Kidney epithelial cell (primary cell): Measurements from ENCODE around the gene MYPN. TPM values are rescaled to one million over a fixed set of nuclear protein-coding genes. Genes with fewer than 3 reads are reported as not detected.
A peak's percentile ranks its signal among the peaks of the same experiment; 100 is the strongest.

ENCODE experiments used
- DNase-seq: peaks from one replicate; pipeline ENCODE4 v3.0.0-alpha.2; 2010; ENCODE audit warnings: low read depth
- H3K27me3 ChIP-seq: 2 replicates; pipeline ENCODE4 v1.6.0; 2011; ENCODE audit warnings: low read length; ENCODE audit not compliant: control insufficient read depth, insufficient read depth
- H3K36me3 ChIP-seq: 2 replicates; pipeline ENCODE4 v1.5.1; 2011; ENCODE audit warnings: low read length; ENCODE audit not compliant: control insufficient read depth, insufficient read depth
- H3K4me3 ChIP-seq: 2 replicates; pipeline ENCODE4 v1.5.1; 2011; ENCODE audit warnings: low read depth, mild to moderate bottlenecking, control low read depth, low read length
- CTCF ChIP-seq: IDR thresholded peaks from 2 replicates; pipeline ENCODE4 v1.5.1; 2011; ENCODE audit warnings: mild to moderate bottlenecking, moderate library complexity, low read length, control low read depth, inconsistent platforms; ENCODE audit not compliant: insufficient read depth, poor library complexity, severe bottlenecking
- total RNA-seq: library from RNA; depleted of rRNA; stranded (reverse); fragments of >200 nt; gene quantifications from 2 replicates; pipeline ENCODE4 v1.2.3, GENCODE V29; 2015

The MYPN gene
- total RNA-seq, 1 donor from 2014 or later = 0.04 TPM

- Histone ChIP-seq H3K27me3 (no peaks in the 10 kb centered on the region), H3K36me3 (no peaks in the 10 kb centered on the region), H3K4me3 (no peak overlapping the region)
- TF ChIP-seq CTCF = no peak
- DNase-seq = no peak
These were observed 87.4 kb downstream of the MYPN start for GRCh38 chr10:68196701-68197100.

- no peaks in the 10 kb centered on the region for H3K36me3 ChIP-seq
- DNase-seq = no peak
- H3K27me3 ChIP-seq = no peaks in the 10 kb centered on the region
- H3K4me3 ChIP-seq = no peak overlapping the region
- no peak for TF ChIP-seq CTCF
These were observed 93.7 kb downstream of the MYPN start for GRCh38 chr10:68202960-68203353.

GRCh38 chr10:68208424-68209042 lies 99.2 kb downstream of the MYPN start:
- peak; percentile 77 for TF ChIP-seq CTCF
- Histone ChIP-seq H3K27me3 (no peaks in the 10 kb centered on the region), H3K4me3 (no peak overlapping the region), H3K36me3 (no peaks in the 10 kb centered on the region)
- DNase-seq = peak; percentile 23

GRCh38 chr10:68211669-68212068 lies 102.4 kb downstream of the MYPN start:
- H3K27me3 ChIP-seq = no peaks in the 10 kb centered on the region
- no peak for DNase-seq
- TF ChIP-seq CTCF = no peak
- no peaks in the 10 kb centered on the region for H3K36me3 ChIP-seq
- H3K4me3 ChIP-seq = no peak overlapping the region

- no peaks in the 10 kb centered on the region for H3K27me3 ChIP-seq
- DNase-seq = no peak
These were observed 103.5 kb downstream of the MYPN start for GRCh38 chr10:68212721-68213352.

More at GRCh38 chr10:68212721-68213352, 103.5 kb downstream of the MYPN start:
- H3K36me3 ChIP-seq = no peaks in the 10 kb centered on the region
- H3K4me3 ChIP-seq = no peak overlapping the region
- TF ChIP-seq CTCF = peak; percentile 48
